ENCODE results near the gene NKIRAS2. TPM values are rescaled to one million over a fixed set of nuclear protein-coding genes. Genes with fewer than 3 reads are reported as not detected.

The NKIRAS2 gene
- total and polyA plus RNA-seq, 2 of the 13 experiments (the other 11 are each of a cell fraction or from before 2014, with no cell fraction given): 27.9 to 42.0 TPM

- peak; percentile 38 for TF ChIP-seq ZGPAT (CRISPR knock-in tag; IDR thresholded peaks at IDR 0.05)
- no peak for TF ChIP-seq ZNF784 (CRISPR knock-in tag; IDR thresholded peaks at IDR 0.05; ENCODE audit: borderline replicate concordance)
- TF ChIP-seq ZNF143 (CRISPR knock-in tag; IDR thresholded peaks at IDR 0.05): no peak
- no peak for TF ChIP-seq AHR (CRISPR knock-in tag; IDR thresholded peaks at IDR 0.05)
- no peak for TF ChIP-seq ZNF296 (CRISPR knock-in tag; conservative IDR thresholded peaks at IDR 0.05)
- peak; percentile 76; the same call in 1 of the 2 replicates for TF ChIP-seq YEATS2 (CRISPR knock-in tag; IDR thresholded peaks at IDR 0.05; ENCODE audit: borderline replicate concordance)
- TF ChIP-seq NFAT5 (CRISPR knock-in tag; IDR thresholded peaks at IDR 0.05): no peak
- TF ChIP-seq NKX3-1 (CRISPR knock-in tag; IDR thresholded peaks at IDR 0.05): no peak
- 0 out of 2 replicates have a peak, but pooled peaks have one; percentile 28 for TF ChIP-seq ESRRA (CRISPR knock-in tag; IDR thresholded peaks at IDR 0.05; ENCODE audit: low read depth)
- TF ChIP-seq CHD4 (IDR thresholded peaks at IDR 0.05; ENCODE audit: borderline replicate concordance, low read length): peak; percentile 36; the same call in 1 of the 2 replicates
- TF ChIP-seq MATR3 (CRISPR knock-in tag; IDR thresholded peaks at IDR 0.05): no peak
- no peak for TF ChIP-seq ZBTB42 (CRISPR knock-in tag; IDR thresholded peaks at IDR 0.05)
- TF ChIP-seq CBFB (CRISPR knock-in tag; IDR thresholded peaks at IDR 0.05): peak; percentile 18; the same call in 1 of the 2 replicates
- no peak for TF ChIP-seq ZNF605 (CRISPR knock-in tag; IDR thresholded peaks at IDR 0.05)
- TF ChIP-seq ZFAT (CRISPR knock-in tag; conservative IDR thresholded peaks at IDR 0.05): no peak
- no peak for TF ChIP-seq EEA1 (CRISPR knock-in tag; IDR thresholded peaks at IDR 0.05; ENCODE audit: borderline replicate concordance)
- TF ChIP-seq ZNF891 (CRISPR knock-in tag; IDR thresholded peaks at IDR 0.05): no peak
- peak; percentile 49; the same call in 1 of the 2 replicates for TF ChIP-seq ZNF317 (CRISPR knock-in tag; IDR thresholded peaks at IDR 0.05)
- peak; percentile 66 for TF ChIP-seq TEAD3 (CRISPR knock-in tag; optimal IDR thresholded peaks at IDR 0.05; ENCODE audit: borderline replicate concordance)
- TF ChIP-seq MTERF4 (CRISPR knock-in tag; IDR thresholded peaks at IDR 0.05): no peak
- TF ChIP-seq ZNF484 (CRISPR knock-in tag; IDR thresholded peaks at IDR 0.05; ENCODE audit: borderline replicate concordance, low read depth): no peak
Observed at GRCh38 chr17:42027961-42028790, 8.3 kb downstream of the NKIRAS2 start (continued).

Data from HepG2 (cell line).